ENCODE measurements around the gene SLC23A3.
"Not testable (repeated sequence)": the region's sequence is repeated elsewhere in the genome, so short reads cannot be mapped to it uniquely, and the experiment has no call there.

SLC23A3 gene

GRCh38 chr2:219204425-219205164 is 34.8 kb upstream of the SLC23A3 start:
- DNase-seq: no peak

DNA sequence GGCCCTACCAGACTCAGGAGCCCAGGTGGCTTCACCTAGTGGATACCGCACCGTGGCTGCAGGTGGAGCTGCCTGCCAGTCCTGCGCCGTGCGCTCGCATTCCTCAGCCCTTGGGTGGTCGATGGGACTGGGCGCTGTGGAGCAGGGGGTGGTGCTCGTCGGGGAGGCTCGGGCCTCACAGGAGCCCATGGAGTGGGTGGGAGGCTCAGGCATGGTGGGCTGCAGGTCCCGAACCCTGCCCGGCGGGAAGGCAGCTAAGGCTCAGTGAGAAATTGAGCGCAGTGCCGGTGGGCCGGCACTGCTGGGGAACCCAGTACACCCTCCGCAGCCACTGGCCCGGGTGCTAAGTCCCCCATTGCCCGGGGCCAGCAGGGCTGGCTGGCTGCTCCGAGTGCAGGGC is 31.5 kb upstream of the SLC23A3 start:
- not testable (repeated sequence) for DNase-seq

DNA sequence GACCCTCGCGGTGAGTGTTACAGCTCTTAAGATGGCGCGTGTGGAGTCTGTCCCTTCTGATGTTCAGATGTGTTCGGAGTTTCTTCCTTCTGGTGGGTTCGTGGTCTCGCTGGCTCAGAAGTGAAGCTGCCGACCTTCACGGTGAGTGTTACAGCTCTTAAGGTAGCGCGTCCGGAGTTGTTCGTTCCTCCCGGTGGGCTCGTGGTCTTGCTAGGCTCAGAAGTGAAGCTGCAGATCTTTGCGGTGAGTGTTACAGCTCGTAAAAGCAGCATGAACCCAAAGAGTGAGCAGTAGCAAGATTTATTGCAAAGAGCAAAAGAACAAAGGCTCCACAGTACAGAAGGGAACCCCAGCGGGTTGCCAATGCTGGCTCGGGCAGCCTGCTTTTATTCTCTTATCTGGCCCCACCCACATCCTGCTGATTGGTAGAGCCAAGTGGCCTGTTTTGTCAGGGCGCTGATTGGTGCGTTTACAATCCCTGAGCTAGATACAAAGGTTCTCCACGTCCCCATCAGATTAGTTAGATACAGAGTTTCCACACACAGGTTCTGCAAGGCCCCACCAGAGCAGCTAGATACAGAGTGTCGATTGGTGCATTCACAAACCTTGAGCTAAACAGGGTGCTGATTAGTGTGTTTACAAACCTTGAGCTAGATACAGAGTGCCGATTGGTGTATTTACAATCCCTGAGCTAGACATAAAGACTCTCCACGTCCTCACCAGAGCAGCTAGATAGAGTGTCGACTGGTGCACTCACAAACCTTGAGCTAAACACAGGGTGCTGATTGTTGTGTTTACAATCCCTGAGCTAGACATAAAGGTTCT is 30.9 kb upstream of the SLC23A3 start:
- not testable (repeated sequence) for DNase-seq

GRCh38 chr2:219199470-219200211 is 29.8 kb upstream of the SLC23A3 start:
- DNase-seq: no peak

- no peak for DNase-seq
Observed at GRCh38 chr2:219198974-219199373, 29.1 kb upstream of the SLC23A3 start.

DNA sequence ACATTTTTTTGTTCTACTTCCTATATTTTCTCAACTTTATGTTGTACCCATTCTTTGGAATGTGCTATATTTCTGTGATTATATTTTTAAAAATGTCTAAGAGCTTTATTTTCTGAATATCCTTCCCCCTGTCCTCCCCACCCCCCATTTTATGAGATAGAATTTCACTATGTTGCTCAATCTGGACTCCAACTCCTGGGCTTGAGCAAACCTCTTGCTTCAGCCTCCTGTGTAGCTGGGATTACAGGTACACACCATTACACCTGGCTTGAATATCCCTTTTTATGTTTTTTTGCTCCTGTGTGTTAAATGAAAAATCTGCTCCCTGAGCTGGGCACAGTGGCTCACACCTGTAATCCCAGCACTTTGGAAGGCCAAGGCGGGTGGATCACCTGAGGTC is 27.6 kb upstream of the SLC23A3 start:
- DNase-seq: no peak

DNA sequence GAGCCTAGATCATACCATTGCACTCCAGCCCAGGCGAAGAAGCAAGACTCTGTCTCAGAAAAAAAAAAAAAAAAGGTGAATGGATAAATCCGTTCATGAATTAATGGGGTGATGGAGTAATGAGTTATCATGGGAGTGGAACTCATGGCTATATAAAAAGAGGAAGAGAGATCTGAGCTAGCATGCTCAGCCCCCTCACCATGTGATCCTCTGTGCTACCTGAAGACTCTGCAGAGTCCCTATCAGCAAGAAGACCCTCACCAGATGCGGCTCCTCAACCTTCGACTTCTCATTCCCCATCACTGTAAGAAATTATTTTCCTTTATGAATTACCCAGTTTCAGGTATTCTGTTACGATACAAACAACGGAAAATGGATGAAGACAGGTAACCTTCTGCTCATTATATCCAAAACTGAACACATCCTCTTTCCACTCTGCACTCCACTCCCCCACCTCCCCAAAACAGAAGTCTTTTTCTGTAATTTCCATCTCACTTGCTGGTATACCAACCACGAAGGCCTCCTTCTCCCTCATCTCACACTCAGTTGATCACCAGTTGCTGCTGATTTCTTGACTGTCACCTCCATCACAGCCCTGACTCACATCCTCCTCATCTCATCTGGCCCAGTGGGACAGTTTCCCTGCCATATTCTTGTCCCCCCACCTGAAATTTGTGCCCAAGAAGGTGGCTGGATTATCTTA is 17.1 kb upstream of the SLC23A3 start:
- DNase-seq: no peak

DNA sequence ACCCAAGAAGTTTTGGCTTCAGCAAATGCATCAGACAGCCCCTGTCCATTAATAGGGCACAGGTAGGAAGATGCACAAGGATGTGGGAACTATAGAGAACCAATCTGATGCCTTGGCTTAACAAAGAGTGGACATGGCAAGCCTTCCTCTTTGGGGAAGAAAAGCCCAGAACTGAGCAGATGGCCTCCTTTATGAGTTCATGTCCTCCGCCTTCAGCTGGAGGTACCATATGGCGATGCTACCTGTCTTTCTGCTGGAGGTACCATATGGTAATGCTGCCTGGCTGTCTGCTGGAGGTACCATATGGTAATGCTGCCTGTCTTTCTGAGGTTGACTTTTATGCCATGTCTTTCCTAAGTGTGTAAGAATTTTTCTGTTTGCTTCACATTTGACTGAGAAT is 14.3 kb upstream of the SLC23A3 start:
- DNase-seq: no peak

GRCh38 chr2:219183151-219183772 is 13.4 kb upstream of the SLC23A3 start:
- DNase-seq: no peak

- no peak for DNase-seq
Observed at GRCh38 chr2:219182331-219183150, 12.7 kb upstream of the SLC23A3 start.

DNA sequence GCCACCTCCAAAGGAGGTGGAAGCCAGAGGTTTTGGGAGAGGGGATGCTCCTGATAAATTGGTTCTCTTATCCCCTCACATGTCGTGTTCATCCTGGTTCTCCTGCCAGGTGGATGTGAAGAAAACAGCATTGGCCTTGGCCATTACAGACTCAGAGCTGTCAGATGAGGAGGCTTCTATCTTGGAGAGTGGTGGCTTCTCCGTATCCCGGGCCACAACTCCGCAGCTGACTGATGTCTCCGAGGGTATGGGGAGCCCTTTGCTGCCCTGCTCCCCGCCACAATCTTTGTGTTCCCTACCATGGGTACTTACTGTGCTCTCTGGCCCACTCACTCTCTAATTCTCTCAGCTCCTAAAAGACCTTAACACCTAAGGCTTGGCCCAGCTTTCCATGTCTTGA is 11.7 kb upstream of the SLC23A3 start:
- no peak for DNase-seq

GRCh38 chr2:219180961-219181360 is 11.1 kb upstream of the SLC23A3 start:
- no peak for DNase-seq

DNA sequence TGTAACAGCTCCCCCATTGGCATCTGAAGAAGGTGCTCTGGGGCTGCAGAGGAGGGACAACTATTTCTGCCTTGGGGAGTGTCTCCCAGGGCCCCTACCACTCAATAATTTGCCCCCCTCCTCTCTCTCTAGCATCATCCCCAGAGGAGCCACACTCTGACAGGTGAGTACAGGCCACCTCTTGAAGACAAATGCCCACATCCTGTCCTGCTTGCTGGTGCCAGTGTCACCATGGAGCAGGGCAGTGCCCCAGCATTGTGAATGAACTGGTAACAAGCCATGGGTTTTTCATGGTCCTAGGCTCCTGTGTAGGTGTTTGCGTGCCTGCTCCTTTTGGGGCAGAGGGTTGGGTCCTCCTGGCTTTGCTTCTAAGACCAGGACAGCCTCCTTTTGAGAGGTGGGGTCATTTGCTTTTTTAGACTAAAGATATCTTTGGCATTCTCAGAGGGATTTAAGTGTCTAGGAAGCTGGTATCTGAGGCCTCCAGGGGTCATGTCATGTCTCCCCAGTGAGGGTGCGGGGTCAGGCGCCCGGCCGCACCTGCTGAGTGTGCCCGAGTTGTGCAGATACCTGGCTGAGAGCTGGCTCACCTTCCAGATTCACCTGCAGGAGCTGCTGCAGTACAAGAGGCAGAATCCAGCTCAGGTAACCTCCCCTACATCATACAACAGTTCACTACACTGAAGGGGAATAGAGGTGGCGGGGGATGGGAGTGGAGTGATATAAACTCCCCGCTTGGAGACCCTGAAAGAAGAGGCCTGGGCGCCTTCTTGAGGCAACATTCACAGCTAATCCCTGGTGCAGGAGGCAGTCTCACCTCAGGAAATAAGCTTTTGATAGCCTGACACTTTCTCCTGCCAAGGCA is 10.0 kb upstream of the SLC23A3 start:
- DNase-seq: no peak

GRCh38 chr2:219178377-219179175 is 8.7 kb upstream of the SLC23A3 start:
- peak; percentile 37 for DNase-seq

DNA sequence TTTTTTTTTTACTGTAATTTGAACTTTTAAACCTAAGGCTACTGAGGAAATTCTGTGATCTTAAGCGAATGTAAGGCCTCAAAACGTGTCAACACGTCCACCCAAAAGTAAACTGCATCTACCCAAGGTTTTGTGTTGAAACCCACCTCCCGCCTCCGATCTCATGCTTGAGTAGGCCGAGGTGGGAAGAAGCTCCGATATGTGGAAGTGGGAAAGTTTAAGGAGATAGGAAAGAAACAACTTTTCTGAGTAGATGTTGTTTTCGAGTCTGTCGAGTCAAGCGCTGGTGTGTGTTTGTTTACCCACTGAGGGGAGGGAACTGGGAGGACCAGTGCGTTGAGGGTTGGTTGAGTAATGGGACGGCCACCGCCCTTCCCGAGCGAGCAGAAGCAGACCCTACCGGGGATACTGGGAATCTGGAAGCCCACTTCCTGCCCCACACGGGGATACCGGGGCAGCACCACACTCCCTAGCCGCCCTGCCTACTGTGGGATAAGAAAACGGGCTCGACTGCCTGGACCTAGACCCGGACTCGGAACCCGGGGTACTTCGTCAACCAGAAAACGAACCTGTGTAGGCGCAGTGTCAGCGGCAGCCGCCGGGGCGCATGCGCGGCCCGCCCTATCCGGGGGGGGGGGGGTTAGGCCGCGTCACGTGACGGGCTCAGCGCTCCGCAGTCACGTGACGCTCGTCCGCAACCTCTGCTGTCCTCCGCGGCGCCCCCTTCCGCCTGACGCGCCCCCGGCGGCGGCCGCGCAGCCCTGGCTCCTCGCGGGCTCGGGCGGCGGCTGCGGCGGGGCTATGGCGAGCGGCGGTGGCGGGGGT is 7.9 kb upstream of the SLC23A3 start, which contains the start of gene RETREG2:
RETREG2 (plus strand) TSS at position 724 of the 825 bp plus-strand sequence; CDS start at position 802, 78 bp downstream.
- DNase-seq: peak; percentile 81

DNA sequence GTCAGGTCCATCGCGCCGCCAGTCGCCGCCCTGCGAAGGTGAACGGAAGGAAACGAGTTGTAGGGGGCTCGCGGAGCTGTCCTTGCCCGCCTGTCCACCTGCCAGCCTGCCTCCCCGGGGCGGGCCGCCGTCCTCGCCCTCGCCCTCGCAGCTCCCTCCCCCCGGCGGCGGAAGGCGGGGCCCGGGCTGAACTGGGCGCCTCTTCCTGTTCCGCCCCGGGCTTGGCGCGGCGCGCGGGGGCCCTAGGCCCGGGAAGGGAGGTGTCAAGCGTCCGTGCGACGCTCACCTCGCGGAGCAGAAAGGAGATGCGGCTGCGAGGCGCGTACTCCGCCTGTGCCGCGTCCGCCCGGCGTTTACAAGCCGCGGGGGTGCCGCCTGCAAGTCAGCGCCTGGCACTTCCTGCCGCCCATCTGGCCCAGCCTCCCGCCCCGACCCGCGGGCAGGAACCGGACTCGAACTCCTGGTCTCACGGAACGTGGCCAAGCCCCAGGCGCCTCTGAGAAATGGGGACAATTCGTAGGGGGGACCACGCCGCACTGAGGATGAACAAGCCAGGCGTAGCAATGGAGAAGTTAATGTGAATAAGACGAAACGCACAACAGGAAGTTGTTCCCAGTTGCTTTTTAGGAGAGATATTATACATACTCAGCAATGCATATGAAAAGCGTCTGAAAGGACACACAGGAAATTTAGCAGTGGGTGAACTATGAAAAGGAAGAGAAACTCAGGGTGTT is 7.2 kb upstream of the SLC23A3 start, which contains the start of gene CNPPD1:
CNPPD1 (minus strand) TSS at position 108 of the 734 bp plus-strand sequence; CDS start at position 11, 97 bp downstream.
- peak; percentile 92 for DNase-seq

Data from NCI-H510A (cell line).